ENCODE data around the gene REG1B.
"Not testable (repeated sequence)": the region's sequence is repeated elsewhere in the genome, so short reads cannot be mapped to it uniquely, and the experiment has no call there.

Gene REG1B

DNA sequence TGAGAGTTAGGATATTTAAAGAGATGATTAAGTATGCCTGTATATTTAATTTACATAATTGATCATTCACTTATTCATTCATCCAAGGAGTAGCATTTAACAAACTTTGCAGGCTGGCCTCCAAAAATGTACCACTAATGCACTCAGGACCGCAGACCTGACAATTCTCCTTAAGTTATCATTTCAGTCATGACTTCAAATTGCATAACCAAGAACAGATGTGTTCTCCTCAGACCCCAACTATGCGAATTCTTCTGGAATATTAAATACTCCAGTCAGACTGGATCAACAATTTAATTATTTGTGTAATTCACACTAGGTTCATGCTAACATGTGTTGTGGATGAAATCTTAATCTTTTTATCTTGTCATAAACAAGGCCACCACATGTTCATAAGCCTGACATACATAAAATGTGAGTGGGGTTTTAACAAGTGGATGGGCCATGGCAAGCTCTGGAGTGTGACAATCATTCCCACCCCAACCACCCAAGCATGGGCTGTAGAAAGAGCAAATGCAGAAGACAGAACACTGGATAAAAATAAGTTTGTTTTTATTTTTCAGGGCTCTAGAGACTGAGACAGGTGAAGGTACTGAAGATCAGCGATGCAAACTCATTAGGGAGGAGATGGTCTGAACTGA is 3.2 kb downstream of the REG1B start:
- no peak for TF ChIP-seq ZFX (IDR thresholded peaks at IDR 0.05)
- no peak for TF ChIP-seq CTCF (conservative IDR thresholded peaks at IDR 0.05)
- H3K27ac ChIP-seq = no peak overlapping the region

- no peak for TF ChIP-seq ZFX (IDR thresholded peaks at IDR 0.05)
- TF ChIP-seq CTCF (conservative IDR thresholded peaks at IDR 0.05) = no peak
- no peak overlapping the region for H3K27ac ChIP-seq
These were observed 4.1 kb downstream of the REG1B start for GRCh38 chr2:79083597-79084251.

GRCh38 chr2:79082987-79083386 is 4.8 kb downstream of the REG1B start:
- TF ChIP-seq CTCF (conservative IDR thresholded peaks at IDR 0.05) (no peak), ZFX (IDR thresholded peaks at IDR 0.05) (no peak)
- H3K27ac ChIP-seq = no peak overlapping the region

GRCh38 chr2:79071078-79071477 is 16.7 kb downstream of the REG1B start:
- no peak overlapping the region for H3K27ac ChIP-seq
- TF ChIP-seq CTCF (conservative IDR thresholded peaks at IDR 0.05) = no peak

DNA sequence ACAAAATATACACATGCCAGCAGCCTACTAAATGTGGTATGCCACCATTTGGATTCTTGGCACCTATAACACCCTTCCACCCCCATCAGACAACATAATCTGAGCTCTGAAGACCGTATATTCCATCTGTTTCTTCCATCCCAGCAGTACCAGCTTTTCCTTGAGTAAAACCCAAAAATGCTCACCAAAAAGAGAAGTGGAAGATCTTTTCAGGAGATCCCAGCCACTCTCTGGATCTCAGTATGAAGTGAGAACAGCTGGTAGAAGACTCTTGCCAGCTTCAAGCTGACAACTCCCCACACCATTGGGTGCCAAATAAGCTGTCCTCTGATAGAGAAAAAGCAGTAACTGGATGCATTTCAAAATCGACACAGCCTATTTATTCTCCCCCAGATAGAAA is 22.6 kb downstream of the REG1B start:
- TF ChIP-seq ZFX (IDR thresholded peaks at IDR 0.05) (no peak), CTCF (conservative IDR thresholded peaks at IDR 0.05) (no peak)
- no peak overlapping the region for H3K27ac ChIP-seq

GRCh38 chr2:79054769-79055168 is 33.0 kb downstream of the REG1B start:
- not testable (repeated sequence) for H3K27ac ChIP-seq

GRCh38 chr2:79053486-79053885 is 34.3 kb downstream of the REG1B start:
- H3K27ac ChIP-seq = not testable (repeated sequence)

DNA sequence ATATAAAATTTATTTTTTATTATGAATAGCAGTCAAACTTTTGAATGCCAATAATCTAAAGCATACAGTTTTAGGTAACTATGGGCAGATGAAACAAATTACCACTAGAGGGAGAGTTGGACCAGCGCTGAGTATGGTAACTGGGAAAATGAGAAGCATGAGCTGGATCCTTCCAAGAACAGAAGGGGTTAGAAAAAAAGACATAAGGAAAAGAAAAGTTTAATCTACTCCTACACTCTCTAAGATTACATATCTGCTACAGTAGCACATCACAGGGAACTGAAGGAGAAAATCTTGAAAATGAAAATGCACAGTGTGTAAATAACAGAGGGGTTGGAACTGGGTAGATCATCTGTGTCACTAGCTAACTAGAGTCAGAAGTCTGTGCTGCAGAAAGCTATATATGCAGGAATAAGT is 46.8 kb downstream of the REG1B start:
- TF ChIP-seq CTCF (conservative IDR thresholded peaks at IDR 0.05) (peak; percentile 78), ZFX (IDR thresholded peaks at IDR 0.05) (no peak)
- no peak overlapping the region for H3K27ac ChIP-seq
